ENCODE measurements around the gene PHAF1.

PHAF1 gene

GRCh38 chr16:67173808-67174705 lies 64.3 kb downstream of the PHAF1 start:
- TF ChIP-seq CTCF (conservative IDR thresholded peaks at IDR 0.05; ENCODE audit: low read depth, low read length): no peak
- H3K4me3 ChIP-seq (ENCODE audit: low read depth, low read length): peak overlapping the region; percentile 58
- DNase-seq (ENCODE audit: low read depth): peak; percentile 80

GRCh38 chr16:67174706-67175231 lies 65.0 kb downstream of the PHAF1 start:
- no peak for DNase-seq (ENCODE audit: low read depth)
- no peak for TF ChIP-seq CTCF (conservative IDR thresholded peaks at IDR 0.05; ENCODE audit: low read depth, low read length)
- H3K4me3 ChIP-seq (ENCODE audit: low read depth, low read length): peak overlapping the region; percentile 58

GRCh38 chr16:67176662-67177061 lies 66.9 kb downstream of the PHAF1 start:
- TF ChIP-seq CTCF (conservative IDR thresholded peaks at IDR 0.05; ENCODE audit: low read depth, low read length): no peak
- no peak for DNase-seq (ENCODE audit: low read depth)
- H3K4me3 ChIP-seq (ENCODE audit: low read depth, low read length): no peak overlapping the region

- peak overlapping the region; percentile 53 for H3K4me3 ChIP-seq (ENCODE audit: low read depth, low read length)
- DNase-seq (ENCODE audit: low read depth): peak; percentile 73
- no peak for TF ChIP-seq CTCF (conservative IDR thresholded peaks at IDR 0.05; ENCODE audit: low read depth, low read length)
Measured at GRCh38 chr16:67177743-67178699, 68.3 kb downstream of the PHAF1 start.

GRCh38 chr16:67179421-67180080 lies 69.8 kb downstream of the PHAF1 start:
- no peak overlapping the region for H3K4me3 ChIP-seq (ENCODE audit: low read depth, low read length)
- peak; percentile 37 for TF ChIP-seq CTCF (conservative IDR thresholded peaks at IDR 0.05; ENCODE audit: low read depth, low read length)
- no peak for DNase-seq (ENCODE audit: low read depth)

GRCh38 chr16:67180166-67180565 lies 70.4 kb downstream of the PHAF1 start:
- no peak overlapping the region for H3K4me3 ChIP-seq (ENCODE audit: low read depth, low read length)
- no peak for TF ChIP-seq CTCF (conservative IDR thresholded peaks at IDR 0.05; ENCODE audit: low read depth, low read length)
- no peak for DNase-seq (ENCODE audit: low read depth)
